CD4-positive, alpha-beta memory T cell (primary cell): ENCODE data around the gene ZSCAN5A. TPM values are rescaled to one million over a fixed set of nuclear protein-coding genes. Genes with fewer than 3 reads are reported as not detected.
"Not testable (repeated sequence)": the region's sequence is repeated elsewhere in the genome, so short reads cannot be mapped to it uniquely, and the experiment has no call there.

Source experiments
- CTCF ChIA-PET: fragments of 350-600 bp; sonication (Branson Sonifier 250); formaldehyde crosslinking; loops from one replicate; lab custom pipeline; 2021; ENCODE audit warnings: inconsistent platforms; ENCODE audit not compliant: partially characterized antibody; lab: Charles Lee
- POLR2A ChIA-PET: fragments of 350-600 bp; sonication (Branson Sonifier 250); formaldehyde crosslinking; loops from one replicate; lab custom pipeline; 2021; ENCODE audit not compliant: partially characterized antibody; lab: Charles Lee
- DNase-seq, 5 donors: peaks; one replicate each; pipeline versions ENCODE4 v3.0.0 to v3.0.0-alpha.2; 2020 to 2022; ENCODE audit warnings: mixed read lengths in 1 of 5
- H3K27ac ChIP-seq: one replicate; pipeline ENCODE4 v1.7.0; 2013; ENCODE audit warnings: low read depth, low read length
- H3K27me3 ChIP-seq: 2 replicates; pipeline ENCODE4 v1.7.0; 2013; ENCODE audit warnings: mild to moderate bottlenecking, low read length, moderate library complexity; ENCODE audit not compliant: insufficient read depth
- H3K36me3 ChIP-seq: 2 replicates; pipeline ENCODE4 v1.7.0; 2013; ENCODE audit warnings: mild to moderate bottlenecking, low read length, moderate library complexity; ENCODE audit not compliant: insufficient read depth
- H3K4me1 ChIP-seq: 2 replicates; pipeline ENCODE4 v1.7.0; 2013; ENCODE audit warnings: mild to moderate bottlenecking, low read length, moderate library complexity; ENCODE audit not compliant: insufficient read depth
- H3K4me3 ChIP-seq, 2 donors: one replicate each; pipeline ENCODE4 v1.7.0; 2013; ENCODE audit warnings: low read length in 2 of 2, mild to moderate bottlenecking in 1 of 2
- H3K9me3 ChIP-seq, 2 donors: one replicate each; pipeline ENCODE4 v1.7.0; 2013; ENCODE audit warnings: low read length in 2 of 2, control low read depth in 1 of 2; ENCODE audit not compliant: control insufficient read depth in 1 of 2
- H3K27ac Mint-ChIP-seq, 7 donors: one replicate each; pipeline ENCODE4 v1.8.0; 2020 to 2021; ENCODE audit warnings: mixed read lengths in 7 of 7, mild to moderate bottlenecking in 6 of 7, inconsistent platforms in 3 of 7, moderate library complexity in 3 of 7
- H3K27me3 Mint-ChIP-seq, 2 donors: one replicate each; pipeline ENCODE4 v1.8.0; 2020 to 2021; ENCODE audit warnings: mixed read lengths in 2 of 2
- H3K36me3 Mint-ChIP-seq, 2 donors: one replicate each; pipeline ENCODE4 v1.8.0; 2020 to 2021; ENCODE audit warnings: mixed read lengths in 2 of 2, inconsistent platforms in 1 of 2, mild to moderate bottlenecking in 1 of 2
- H3K4me1 Mint-ChIP-seq, 4 donors: one replicate each; pipeline ENCODE4 v1.8.0; 2020 to 2021; ENCODE audit warnings: mixed read lengths in 4 of 4, mild to moderate bottlenecking in 1 of 4
- H3K4me3 Mint-ChIP-seq, 8 donors: one replicate each; pipeline ENCODE4 v1.8.0; 2020 to 2021; ENCODE audit warnings: mixed read lengths in 8 of 8, mild to moderate bottlenecking in 7 of 8, moderate library complexity in 6 of 8, inconsistent platforms in 3 of 8
- H3K9me3 Mint-ChIP-seq, 8 donors: one replicate each; pipeline ENCODE4 v1.8.0; 2020 to 2021; ENCODE audit warnings: mixed read lengths in 8 of 8, mild to moderate bottlenecking in 5 of 8, inconsistent platforms in 3 of 8, moderate library complexity in 1 of 8
- intact Hi-C: fragments of 100-400 bp; cut with micrococcal nuclease; formaldehyde crosslinking; loops from one replicate; pipeline ENCODE4 v1.15.1; 2023
- polyA plus RNA-seq, 2 donors: library from polyadenylated mRNA; unstranded; fragments of 300-500 nt; fragmentation: Illumina TruSeq; gene quantifications; one replicate each; pipeline ENCODE4 v1.2.3, GENCODE V29; 2021
- total RNA-seq, 2 experiments: library from RNA; stranded (reverse); gene quantifications; one replicate each; pipeline ENCODE4 v1.2.3, GENCODE V29; 2021

Gene ZSCAN5A
- total and polyA plus RNA-seq, 4 experiments from 2014 or later = 9.7 to 14.6 (median 11.0) TPM

DNA sequence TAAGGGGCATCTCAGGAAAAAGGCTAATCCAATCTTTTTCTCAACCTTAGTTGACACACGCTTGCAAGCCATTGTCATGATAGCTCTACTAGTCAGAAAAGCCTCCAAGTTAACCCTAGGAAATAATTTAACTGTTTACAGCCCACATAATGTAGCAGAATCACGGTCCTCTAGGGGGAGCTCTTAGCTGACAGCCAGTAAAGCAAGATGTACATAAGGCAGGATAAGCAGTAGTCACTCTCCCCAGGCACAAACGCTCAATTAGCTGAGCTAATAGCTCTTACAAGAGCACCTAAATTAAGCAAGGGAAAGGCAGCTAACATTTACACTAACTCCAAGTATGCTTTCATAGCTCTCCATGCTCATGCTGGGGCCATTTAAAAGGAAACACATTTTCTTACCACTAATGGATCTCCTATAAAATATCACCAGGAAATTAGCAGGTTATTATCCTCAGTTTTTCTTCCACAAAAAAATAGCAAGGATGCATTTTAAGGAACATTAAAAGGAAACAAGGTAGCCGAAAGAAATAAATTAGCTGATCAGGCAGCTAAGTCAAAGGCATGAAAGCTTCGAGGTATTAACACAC is 33.7 kb upstream of the ZSCAN5A start:
- Histone ChIP-seq H3K27me3 (no peaks in the 10 kb centered on the region), H3K9me3 (no peaks in the 10 kb centered on the region), H3K4me1 (no peaks in the 10 kb centered on the region), H3K27ac (no peak overlapping the region), H3K36me3 (no peaks in the 10 kb centered on the region), H3K4me3 (no peak overlapping the region)
- intact Hi-C loops = loop anchor here (10.0 kb wide), 1 partner anchor 164 kb away; no protein-coding TSS in a partner anchor
- H3K9me3 Mint-ChIP-seq = peaks cover 0 to 3% (median 0%) of the 10 kb centered on the region in 8 donors
- no peak overlapping the region for H3K4me3 Mint-ChIP-seq
- H3K27ac Mint-ChIP-seq = no peak overlapping the region
- DNase-seq = no peak
- H3K27me3 Mint-ChIP-seq = peaks cover 1 to 4% of the 10 kb centered on the region in 2 donors
- ChIA-PET POLR2A (no interaction called here), CTCF (interaction anchor here (0.6 to 1.8 kb wide), 5 partner anchors 15 to 282 kb away, joined by 3 to 10 read pairs (median 4); no protein-coding TSS in a partner anchor)
- peaks cover 0 to 1% (median 0%) of the 10 kb centered on the region in 4 donors for H3K4me1 Mint-ChIP-seq
- H3K36me3 Mint-ChIP-seq = no peaks in the 10 kb centered on the region

DNA sequence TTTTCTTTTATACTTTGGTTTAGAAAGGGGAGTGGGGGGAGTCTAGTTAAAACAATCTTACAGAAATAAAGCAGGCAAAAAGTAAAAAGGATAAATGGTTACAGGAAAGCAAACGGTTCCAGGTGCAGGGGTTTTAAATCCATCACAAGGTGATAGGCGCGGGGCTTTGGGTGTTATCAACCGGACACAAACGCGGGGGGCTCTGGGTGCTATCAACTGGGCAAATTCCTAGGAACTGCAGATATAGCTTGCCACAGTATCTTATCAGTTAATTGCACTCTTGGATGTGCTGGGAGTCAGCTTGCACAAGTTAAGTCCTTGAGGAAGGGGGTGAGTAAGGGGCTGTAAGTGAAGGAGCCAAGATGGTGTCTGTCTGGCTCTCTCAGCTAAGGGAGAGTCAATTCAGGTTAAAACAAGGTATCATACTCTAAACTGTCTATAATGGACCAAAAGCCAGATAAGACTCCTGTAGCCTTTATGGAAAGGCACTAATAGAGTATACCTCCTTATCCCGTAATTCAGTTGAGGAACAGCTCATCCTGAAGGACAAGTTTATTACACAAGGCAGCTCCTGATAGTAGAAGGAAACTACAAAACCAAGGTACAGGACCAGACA is 32.6 kb upstream of the ZSCAN5A start:
- Histone ChIP-seq H3K36me3 (no peaks in the 10 kb centered on the region), H3K4me1 (no peaks in the 10 kb centered on the region), H3K9me3 (no peaks in the 10 kb centered on the region), H3K27me3 (no peaks in the 10 kb centered on the region), H3K27ac (no peak overlapping the region), H3K4me3 (no peak overlapping the region)
- Mint-ChIP-seq H3K36me3 (peaks cover 3 to 7% of the 10 kb centered on the region in 2 donors), H3K27ac (no peak overlapping the region), H3K4me1 (peaks cover 0 to 1% (median 0%) of the 10 kb centered on the region in 4 donors), H3K27me3 (peaks cover 8 to 12% of the 10 kb centered on the region in 2 donors), H3K9me3 (peaks cover 0 to 14% (median 7%) of the 10 kb centered on the region in 8 donors), H3K4me3 (no peak overlapping the region)
- intact Hi-C loops = loop anchor here (10.0 kb wide), 1 partner anchor 162 kb away; no protein-coding TSS in a partner anchor
- ChIA-PET POLR2A (no interaction called here), CTCF (interaction anchor here (1.1 to 1.8 kb wide), 3 partner anchors 14 to 94 kb away, joined by 3 to 10 read pairs (median 7); no protein-coding TSS in a partner anchor)
- DNase-seq = no peak

DNA sequence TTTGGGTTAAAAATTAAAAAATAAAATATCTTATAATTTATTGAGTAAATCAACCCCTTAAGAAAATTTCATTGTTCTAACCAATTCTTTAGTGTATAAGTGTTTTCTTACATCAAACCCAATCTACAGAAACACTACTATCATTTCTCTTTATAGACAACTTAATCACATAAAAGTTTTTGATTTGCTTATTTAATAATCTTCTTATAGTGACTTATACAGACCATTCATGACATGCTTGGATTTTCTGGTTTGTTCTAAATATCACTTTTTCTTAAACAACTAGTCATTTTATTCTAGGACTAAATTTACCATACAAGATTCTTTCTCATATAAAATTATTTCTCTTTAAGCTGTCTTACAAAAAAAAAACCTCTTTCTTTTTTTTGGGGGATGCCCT is 27.3 kb upstream of the ZSCAN5A start:
- intact Hi-C loops = loop anchor here (10.0 kb wide), 1 partner anchor 157 kb away; no protein-coding TSS in a partner anchor
- DNase-seq = no peak
- Histone ChIP-seq H3K4me1 (no peaks in the 10 kb centered on the region), H3K27me3 (no peaks in the 10 kb centered on the region), H3K36me3 (no peaks in the 10 kb centered on the region), H3K4me3 (no peak overlapping the region), H3K9me3 (no peaks in the 10 kb centered on the region), H3K27ac (no peak overlapping the region)
- H3K4me3 Mint-ChIP-seq = no peak overlapping the region
- no peak overlapping the region for H3K27ac Mint-ChIP-seq
- no peaks in the 10 kb centered on the region for H3K4me1 Mint-ChIP-seq
- H3K36me3 Mint-ChIP-seq = peaks cover 3 to 7% of the 10 kb centered on the region in 2 donors
- H3K9me3 Mint-ChIP-seq = peaks cover 0 to 24% (median 12%) of the 10 kb centered on the region in 8 donors
- ChIA-PET POLR2A (no interaction called here), CTCF (no interaction called here)
- peaks cover 12 to 24% of the 10 kb centered on the region in 2 donors for H3K27me3 Mint-ChIP-seq

DNA sequence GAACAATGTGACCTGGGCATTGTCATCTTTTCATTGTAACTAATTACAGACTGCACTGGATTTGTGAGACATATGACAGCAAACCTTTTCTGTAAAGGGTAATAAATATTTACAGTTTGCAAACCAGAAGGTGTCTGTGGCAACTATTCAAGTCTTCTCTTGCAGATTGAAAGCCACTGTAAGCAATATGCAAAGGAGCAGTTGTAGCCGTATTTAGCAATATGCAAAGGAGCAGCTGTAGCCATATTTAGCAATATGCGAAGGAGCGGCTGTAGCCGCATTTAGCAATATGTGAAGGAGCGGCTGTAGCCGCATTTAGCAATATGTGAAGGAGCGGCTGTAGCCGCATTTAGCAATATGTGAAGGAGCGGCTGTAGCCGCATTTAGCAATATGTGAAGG is 24.4 kb upstream of the ZSCAN5A start:
- intact Hi-C loops, POLR2A ChIA-PET, H3K4me3 Mint-ChIP-seq, H3K4me1 Mint-ChIP-seq, H3K4me3 ChIP-seq, H3K36me3 Mint-ChIP-seq, H3K27ac ChIP-seq, H3K9me3 ChIP-seq, H3K4me1 ChIP-seq, CTCF ChIA-PET, DNase-seq, H3K36me3 ChIP-seq, H3K27me3 ChIP-seq, H3K27ac Mint-ChIP-seq: not testable (repeated sequence)
- Mint-ChIP-seq H3K9me3 (peaks cover 0 to 27% (median 13%) of the 10 kb centered on the region in 8 donors), H3K27me3 (peaks cover 12 to 24% of the 10 kb centered on the region in 2 donors)

DNA sequence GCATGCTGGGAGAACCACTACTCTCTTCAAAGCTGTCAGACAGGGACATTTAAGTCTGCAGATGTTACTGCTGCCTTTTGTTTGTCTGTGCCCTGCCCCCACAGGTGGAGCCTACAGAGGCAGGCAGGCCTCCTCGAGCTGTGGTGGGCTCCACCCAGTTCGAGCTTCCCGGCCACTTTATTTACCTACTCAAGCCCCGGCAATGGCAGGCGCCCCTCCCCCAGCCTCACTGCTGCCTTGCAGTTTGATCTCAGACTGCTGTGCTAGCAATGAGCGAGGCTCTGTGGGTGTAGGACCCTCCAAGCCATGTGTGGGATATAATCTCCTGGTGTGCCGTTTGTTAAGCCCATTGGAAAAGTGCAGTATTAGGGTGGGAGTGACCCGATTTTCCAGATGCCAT is 22.4 kb upstream of the ZSCAN5A start:
- H3K4me3 ChIP-seq, POLR2A ChIA-PET, DNase-seq, H3K4me3 Mint-ChIP-seq, CTCF ChIA-PET, intact Hi-C loops, H3K4me1 ChIP-seq, H3K27me3 ChIP-seq, H3K36me3 ChIP-seq, H3K9me3 ChIP-seq, H3K36me3 Mint-ChIP-seq, H3K27ac ChIP-seq, H3K4me1 Mint-ChIP-seq, H3K27ac Mint-ChIP-seq: not testable (repeated sequence)
- Mint-ChIP-seq H3K27me3 (peaks cover 6 to 14% of the 10 kb centered on the region in 2 donors), H3K9me3 (peaks cover 0 to 23% (median 10%) of the 10 kb centered on the region in 8 donors)

DNA sequence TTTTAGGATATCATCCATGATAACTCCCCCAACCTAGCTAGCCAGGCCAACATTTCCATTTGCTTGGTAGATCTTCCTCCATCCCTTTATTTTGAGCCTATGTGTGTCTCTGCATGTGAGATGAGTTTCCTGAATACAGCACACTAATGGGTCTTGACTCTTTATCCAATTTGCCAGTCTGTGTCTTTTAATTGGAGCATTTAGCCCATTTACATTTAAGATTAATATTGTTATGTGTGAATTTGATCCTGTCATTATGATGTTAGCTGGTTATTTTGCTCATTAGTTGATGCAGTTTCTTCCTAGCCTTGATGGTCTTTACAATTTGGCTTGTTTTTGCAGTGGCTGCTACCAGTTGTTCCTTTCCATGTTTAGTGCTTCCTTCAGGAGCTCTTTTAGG is 20.7 kb upstream of the ZSCAN5A start:
- intact Hi-C loops, H3K27me3 Mint-ChIP-seq, H3K27ac ChIP-seq, DNase-seq, H3K36me3 ChIP-seq, H3K4me3 ChIP-seq, H3K27me3 ChIP-seq, H3K4me3 Mint-ChIP-seq, H3K4me1 Mint-ChIP-seq, H3K27ac Mint-ChIP-seq, POLR2A ChIA-PET, H3K4me1 ChIP-seq, H3K36me3 Mint-ChIP-seq, H3K9me3 ChIP-seq: not testable (repeated sequence)
- peaks cover 0 to 18% (median 7%) of the 10 kb centered on the region in 8 donors for H3K9me3 Mint-ChIP-seq
- CTCF ChIA-PET = interaction anchor here (1.0 to 3.9 kb wide), 3 partner anchors 21 to 269 kb away, joined by 4 to 78 read pairs (median 22); partner anchors contain the start of gene ZSCAN5A

DNA sequence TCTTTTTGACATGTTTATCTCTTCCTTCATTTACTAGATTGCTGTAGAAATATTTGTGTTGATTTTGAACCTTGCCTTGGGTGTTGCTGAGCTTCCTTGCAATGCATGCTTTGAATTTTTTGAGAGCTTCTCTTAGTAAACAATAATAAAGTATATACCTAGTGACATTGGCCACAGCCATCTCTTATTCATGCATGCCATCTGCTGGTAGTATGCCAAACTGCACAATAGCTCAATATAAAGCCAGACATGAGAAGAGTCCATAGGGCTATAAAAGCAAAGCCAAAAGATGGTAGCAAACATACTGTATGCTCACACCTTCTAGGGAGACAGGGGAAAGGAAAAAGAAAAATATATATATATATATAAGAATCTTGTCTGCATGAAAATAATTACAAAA is 18.9 kb upstream of the ZSCAN5A start:
- CTCF ChIA-PET = interaction anchor here (0.6 to 3.9 kb wide), 16 partner anchors 10 to 477 kb away, joined by 3 to 78 read pairs (median 4); no protein-coding TSS in a partner anchor
- Histone ChIP-seq H3K4me3 (no peak overlapping the region), H3K27me3 (no peaks in the 10 kb centered on the region), H3K9me3 (no peaks in the 10 kb centered on the region), H3K36me3 (no peaks in the 10 kb centered on the region), H3K4me1 (no peaks in the 10 kb centered on the region), H3K27ac (no peak overlapping the region)
- no peaks in the 10 kb centered on the region for H3K4me1 Mint-ChIP-seq
- no peak overlapping the region for H3K27ac Mint-ChIP-seq
- intact Hi-C loops = loop anchor here (1.0 kb wide), 2 partner anchors 80 to 267 kb away; no protein-coding TSS in a partner anchor
- H3K27me3 Mint-ChIP-seq = peaks cover 3 to 6% of the 10 kb centered on the region in 2 donors
- no peak overlapping the region for H3K4me3 Mint-ChIP-seq
- peaks cover 0 to 15% (median 6%) of the 10 kb centered on the region in 8 donors for H3K9me3 Mint-ChIP-seq
- H3K36me3 Mint-ChIP-seq = no peaks in the 10 kb centered on the region
- peak in 4 of 5 donors; percentile 29 to 40 (median 40) for DNase-seq
- POLR2A ChIA-PET = interaction anchor here (1.1 kb wide), 1 partner anchor 80 kb away, joined by 3 read pairs; no protein-coding TSS in a partner anchor
